Ecto neural progenitor cell (in vitro differentiated cells): ENCODE measurements around the gene RRAGC.
"Not testable (repeated sequence)": the region's sequence is repeated elsewhere in the genome, so short reads cannot be mapped to it uniquely, and the experiment has no call there.

Experiments used
- DNase-seq: peaks from one replicate; pipeline ENCODE4 v3.0.0-alpha.2; 2018; ENCODE audit warnings: low spot score

Gene RRAGC

GRCh38 chr1:38852780-38853179 lies 6.8 kb downstream of the RRAGC start:
- no peak for DNase-seq

DNA sequence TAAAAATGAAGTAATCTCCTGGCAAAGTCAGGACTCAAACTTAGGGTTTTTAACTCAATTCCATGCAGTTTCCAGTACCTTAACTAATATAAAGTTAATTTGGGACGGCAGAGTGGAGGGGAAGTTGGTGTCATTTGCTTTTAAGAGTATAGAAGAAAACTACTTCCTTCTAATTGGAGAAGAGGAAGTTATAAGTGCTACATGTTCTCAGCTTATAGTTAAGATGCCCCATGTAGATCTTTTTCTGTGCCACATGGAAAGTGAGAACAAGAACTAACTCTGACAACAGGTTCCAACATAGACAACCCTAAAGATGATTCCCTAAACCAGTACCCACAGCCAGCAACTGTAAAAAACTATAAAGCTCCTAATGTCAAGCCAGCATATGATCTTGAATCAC lies 11.5 kb downstream of the RRAGC start:
- DNase-seq = no peak

GRCh38 chr1:38846210-38846609 lies 13.4 kb downstream of the RRAGC start:
- no peak for DNase-seq

DNA sequence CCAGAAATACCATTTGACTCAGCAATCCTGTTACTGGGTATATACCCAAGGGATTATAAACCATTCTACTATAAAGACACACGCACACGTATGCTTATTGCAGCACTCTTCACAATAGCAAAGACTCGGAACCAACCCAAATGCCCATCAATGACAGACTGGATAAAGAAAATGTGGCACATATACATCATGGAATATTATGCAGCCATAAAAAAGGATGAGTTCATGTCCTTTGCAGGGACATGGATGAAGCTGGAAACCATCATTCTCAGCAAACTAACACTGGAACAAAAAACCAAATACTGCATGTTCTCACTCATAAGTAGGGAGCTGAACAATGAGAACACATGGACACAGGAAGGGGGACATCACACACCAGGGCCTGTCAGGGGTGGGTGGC lies 14.5 kb downstream of the RRAGC start:
- not testable (repeated sequence) for DNase-seq

DNA sequence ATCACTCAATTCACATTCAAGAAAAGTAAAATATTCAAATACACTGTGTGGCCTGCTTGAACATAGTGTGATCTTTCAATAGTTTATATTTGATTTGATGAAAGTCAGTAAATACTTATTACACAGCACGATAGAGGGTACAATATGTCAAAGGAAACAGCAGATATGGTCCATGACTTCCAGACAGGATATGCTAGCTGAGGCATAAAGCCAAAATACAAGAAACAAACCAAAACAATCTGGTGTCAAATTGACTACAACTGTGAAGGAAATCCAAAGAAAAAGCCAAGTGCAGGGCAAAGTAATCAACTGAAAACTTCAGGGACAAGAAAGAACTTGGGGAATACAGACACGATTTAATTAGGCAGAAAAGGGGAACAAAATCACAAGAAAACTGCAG lies 19.3 kb downstream of the RRAGC start:
- DNase-seq = no peak

DNA sequence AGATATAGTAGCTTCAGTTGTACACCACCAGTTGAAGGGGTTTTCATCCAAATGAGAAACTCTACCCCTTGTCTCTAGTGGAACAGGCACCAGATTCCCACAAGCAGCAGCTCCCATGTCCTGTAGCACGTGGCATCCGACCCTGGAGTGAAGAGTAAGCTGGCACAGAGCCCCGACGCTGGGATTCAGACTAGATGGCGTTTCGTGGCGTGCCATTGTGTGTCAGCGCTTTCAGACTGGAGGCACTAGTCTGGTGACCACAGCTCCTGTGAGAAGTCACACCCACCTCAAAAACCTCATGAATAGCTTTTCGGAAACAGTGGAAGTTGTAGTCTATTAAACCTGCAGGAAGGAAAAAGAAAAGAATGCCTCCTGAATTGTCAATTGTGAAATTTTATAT lies 20.2 kb downstream of the RRAGC start:
- no peak for DNase-seq

DNA sequence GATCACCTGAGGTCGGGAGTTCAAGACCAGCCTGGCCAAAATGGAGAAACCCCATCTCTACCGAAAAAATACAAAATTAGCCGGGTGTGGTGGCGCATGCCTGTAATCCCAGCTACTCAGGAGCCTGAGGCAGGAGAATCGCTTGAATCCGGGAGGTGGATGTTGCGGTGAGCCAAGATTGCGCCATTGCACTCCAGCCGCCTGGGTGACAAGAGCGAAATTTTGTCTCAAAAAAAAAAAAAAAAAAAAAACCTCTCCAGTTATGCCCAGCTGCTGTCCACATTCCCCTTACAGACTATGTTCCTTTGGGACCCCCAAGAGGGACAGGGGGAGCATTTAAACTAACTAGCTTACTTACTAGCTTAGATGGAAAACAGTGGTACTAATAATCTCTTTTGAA lies 23.3 kb downstream of the RRAGC start:
- DNase-seq = not testable (repeated sequence)

GRCh38 chr1:38834937-38835827 lies 24.4 kb downstream of the RRAGC start:
- no peak for DNase-seq

DNA sequence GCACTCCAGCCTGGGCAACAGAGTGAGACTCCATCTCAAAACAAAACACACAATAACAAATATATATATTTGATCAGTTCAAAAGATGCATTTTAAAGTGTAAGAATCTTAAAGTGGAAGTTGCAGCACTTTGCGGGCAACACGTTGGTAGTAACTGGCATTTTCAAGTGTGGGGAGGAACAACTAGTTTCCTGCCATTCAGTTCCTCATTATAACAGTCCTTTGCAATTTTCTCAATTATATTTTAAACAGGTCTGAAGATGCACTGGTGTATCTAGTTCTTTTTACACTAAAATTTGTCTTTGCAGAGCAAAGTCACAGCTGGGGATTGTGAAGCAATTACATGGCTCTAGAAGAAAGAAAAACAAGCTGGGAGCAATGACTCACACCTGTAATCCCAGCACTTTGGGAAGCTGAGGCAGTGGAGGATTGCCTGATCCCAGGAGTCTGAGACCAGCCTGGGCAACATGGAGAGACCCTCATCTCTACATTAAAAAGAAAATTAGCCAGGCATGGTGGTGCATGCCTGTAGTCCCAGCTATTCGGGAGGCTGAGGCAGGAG lies 25.3 kb downstream of the RRAGC start:
- DNase-seq = no peak

GRCh38 chr1:38833146-38833545 lies 26.4 kb downstream of the RRAGC start:
- DNase-seq = no peak

DNA sequence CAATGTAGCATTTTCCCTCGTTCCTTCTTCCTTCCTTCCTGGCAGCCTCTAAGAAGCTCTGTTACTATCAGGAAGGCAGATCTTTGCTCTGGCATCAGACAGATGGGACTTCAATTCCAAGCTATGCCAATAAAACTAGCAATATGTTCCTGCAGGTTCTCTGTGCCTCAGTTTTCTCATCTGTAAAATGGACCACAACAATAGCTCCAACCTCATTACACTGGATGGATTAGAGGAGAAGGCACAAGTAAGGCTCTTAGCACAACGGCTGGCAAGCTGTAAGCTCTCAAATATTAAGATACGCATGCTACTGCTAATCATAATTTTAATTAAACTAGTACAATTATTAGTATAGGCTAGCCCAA lies 27.2 kb downstream of the RRAGC start:
- DNase-seq = no peak

DNA sequence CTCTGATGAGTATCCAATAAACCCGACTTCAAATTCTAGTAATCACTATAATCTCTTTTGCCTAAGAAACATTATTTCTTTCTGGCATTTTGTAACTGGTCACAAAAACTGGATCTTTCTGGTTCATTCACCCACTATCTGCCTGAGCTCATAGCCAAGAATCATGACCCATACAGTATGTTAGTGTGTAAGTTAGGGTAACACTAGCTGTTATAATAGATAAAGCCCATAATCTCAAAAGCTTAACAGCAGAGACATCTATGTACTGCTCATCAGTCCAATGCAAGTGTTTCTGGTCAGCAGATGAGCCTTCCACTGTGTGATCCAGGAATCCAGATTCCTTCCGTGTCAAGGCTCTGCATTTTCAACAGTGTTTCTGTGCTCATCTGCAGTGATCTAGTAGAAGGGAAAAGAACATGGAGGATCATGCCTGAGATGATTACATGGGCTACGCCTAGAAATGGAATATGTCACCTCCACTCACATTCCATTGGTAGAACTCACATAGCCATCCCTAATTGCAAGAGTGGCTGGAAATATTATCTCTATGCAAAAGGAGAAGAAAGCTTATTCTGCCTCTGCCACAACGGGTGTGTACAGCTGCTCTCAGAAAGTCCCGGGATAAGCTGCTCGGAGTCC lies 27.7 kb downstream of the RRAGC start:
- DNase-seq = no peak

- DNase-seq = no peak
Observed at GRCh38 chr1:38829368-38829767, 30.2 kb downstream of the RRAGC start.

- no peak for DNase-seq
Observed at GRCh38 chr1:38827318-38827717, 32.3 kb downstream of the RRAGC start.

DNA sequence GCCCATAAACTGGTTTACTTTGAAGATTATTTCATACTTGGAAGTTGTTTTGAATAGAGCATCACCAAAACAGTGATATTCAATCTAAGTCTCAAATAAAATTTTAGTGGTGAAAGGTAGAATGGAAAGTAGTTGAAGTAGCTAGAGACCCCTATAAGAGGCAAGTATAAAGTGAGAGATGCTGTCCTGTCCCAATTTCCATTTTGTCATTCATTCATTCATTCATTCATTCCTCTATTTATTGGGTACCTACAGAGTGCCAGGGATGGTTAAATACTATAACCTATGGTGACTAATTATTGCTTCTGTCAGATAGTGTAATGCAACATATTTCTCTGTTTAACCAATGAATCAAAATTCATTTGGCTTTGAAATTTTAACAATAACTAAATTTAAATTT lies 32.7 kb downstream of the RRAGC start:
- no peak for DNase-seq

- no peak for DNase-seq
Observed at GRCh38 chr1:38826262-38826661, 33.3 kb downstream of the RRAGC start.

DNA sequence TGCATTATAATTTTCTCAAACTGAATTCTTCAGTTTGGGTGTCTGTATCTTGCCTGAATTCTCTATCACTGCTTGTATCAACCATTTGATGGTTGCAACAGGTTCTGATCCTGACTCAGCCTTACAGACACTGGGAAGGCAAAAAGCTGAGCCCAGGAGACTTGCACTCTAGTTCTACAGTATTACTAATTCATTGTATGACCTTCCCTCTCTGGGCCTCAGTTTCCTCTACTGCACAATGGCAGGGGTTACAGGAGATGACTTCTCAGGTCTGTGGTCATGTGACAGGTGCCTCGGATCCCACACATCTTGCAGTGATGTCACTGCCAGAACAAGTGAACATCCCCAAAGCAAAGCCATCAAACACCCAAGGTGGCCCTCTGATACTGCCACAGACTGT lies 38.7 kb downstream of the RRAGC start:
- DNase-seq = no peak

- no peak for DNase-seq
Observed at GRCh38 chr1:38819516-38819915, 40.1 kb downstream of the RRAGC start.

DNA sequence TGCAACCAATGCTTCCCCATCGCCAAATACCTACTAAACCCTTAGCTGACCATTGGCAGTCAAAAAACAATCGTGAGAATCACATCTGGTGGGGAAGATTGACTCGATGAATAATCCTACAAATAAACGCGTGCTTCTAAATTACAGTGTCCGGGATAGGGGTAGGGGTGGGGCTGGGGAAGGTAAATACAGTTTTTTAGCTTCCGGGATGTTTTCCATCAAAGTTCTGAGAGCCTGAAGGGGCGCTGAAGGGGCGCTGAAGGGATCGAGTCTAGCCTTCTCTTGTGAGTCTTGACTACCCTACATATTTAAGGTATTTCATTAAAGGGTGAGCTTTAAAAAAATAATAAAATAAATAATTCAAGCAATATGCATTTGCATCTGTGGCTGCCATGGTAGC lies 40.5 kb downstream of the RRAGC start:
- DNase-seq = no peak

GRCh38 chr1:38818175-38818976 lies 41.2 kb downstream of the RRAGC start:
- peak; percentile 89 for DNase-seq

DNA sequence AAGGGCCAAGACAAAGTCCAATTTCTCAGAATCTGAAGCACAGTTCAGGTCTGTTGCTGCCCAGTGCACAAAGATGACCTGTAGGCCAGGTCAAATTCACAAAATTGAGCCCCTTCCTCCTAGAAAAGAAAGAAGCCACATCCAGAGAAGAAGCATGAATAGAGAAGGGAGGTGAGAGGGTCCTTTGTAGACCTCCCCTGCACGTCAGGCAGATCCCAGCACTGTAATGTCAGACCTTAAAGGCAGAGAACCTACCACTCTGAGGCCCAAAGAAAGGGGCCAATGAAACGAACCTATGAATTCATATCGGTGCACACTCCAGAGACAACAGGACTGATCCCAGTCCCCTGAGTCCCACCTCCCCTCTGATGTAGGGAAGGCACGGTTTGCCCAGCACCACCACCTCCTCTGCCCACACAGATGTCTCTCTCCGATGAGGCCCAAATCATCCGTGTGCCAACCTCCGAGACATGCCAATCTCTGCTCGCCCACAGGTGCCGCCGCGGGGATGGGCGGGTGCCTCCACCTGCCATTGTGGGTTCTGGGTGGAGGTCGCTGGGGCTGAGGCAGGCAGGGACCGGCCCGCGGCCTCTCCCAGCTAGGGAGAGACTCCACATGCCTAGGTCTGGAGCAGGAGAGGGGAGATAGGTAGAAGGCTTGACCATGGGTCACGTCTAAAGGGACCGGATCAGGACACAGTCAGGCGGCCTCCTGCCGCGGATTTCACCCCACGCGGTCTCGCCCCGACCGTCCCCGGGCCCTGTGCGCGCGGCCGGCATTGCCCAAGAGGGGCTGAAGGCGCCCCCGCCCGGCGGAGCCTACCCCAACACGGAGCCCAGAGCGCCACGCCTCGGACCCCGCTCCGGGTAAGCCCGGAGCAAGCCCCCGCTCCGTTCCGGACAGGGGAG lies 42.1 kb downstream of the RRAGC start:
- DNase-seq = no peak
